Measurements from ENCODE around the gene HINT2. TPM values are rescaled to one million over a fixed set of nuclear protein-coding genes. Genes with fewer than 3 reads are reported as not detected.

Gene HINT2
- total and polyA plus RNA-seq, 2 donors (not counting 1 experiment from before 2014, with no cell fraction given): 31.9 to 33.6 TPM

DNA sequence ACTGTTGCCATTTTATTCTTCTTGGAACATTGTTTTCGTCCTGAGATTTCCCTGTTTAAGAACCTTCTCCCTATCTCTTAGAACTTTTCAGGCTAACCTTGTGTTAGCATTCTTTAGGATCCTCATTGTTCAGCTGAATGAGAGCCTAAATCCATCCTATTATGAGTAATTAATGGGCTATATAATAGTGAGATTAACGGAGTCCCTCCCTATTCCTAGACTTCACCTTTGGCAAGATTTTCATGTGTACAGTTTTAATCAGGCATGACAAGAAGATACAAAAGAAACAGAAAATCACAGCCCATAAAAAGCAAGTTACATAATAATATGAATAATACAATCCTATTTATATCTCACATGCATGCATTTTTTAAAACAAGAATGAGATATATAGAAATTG is 51.7 kb downstream of the HINT2 start:
- no peaks in the 10 kb centered on the region for H3K27me3 ChIP-seq (replicated peaks in 1 of 4; ENCODE audit: control extremely low read depth in 1 of 4, control insufficient read depth in 3 of 4, insufficient read depth in 4 of 4, low read length in 3 of 4)
- peaks cover 0 to 2% (median 0%) of the 10 kb centered on the region in 3 donors for H3K9me3 ChIP-seq (ENCODE audit: control extremely low read depth in 1 of 3, control insufficient read depth in 2 of 3, insufficient read depth in 1 of 3, low read length in 2 of 3)
- no peak for DNase-seq
- H3K4me3 Mint-ChIP-seq: no peak overlapping the region
- H2AFZ ChIP-seq (ENCODE audit: insufficient read depth, low read depth, low read length, poor library complexity, severe bottlenecking): no peak overlapping the region
- peaks cover 46% of the 10 kb centered on the region for H3K4me1 Mint-ChIP-seq
- CTCF ChIA-PET: interaction anchor here (0.7 to 1.8 kb wide), 3 partner anchors 25 to 684 kb away, joined by 3 to 6 read pairs (median 4); partner anchors contain the start of gene FANCG
- H3K9me3 Mint-ChIP-seq (ENCODE audit: insufficient read depth): no peaks in the 10 kb centered on the region
- WGBS (ENCODE audit: insufficient coverage): no CpG with 5 or more reads among the region's 2 CpGs
- no peak overlapping the region for H3K4me2 ChIP-seq (replicated peaks; ENCODE audit: low read depth, low read length, poor library complexity, severe bottlenecking)
- TF ChIP-seq EZH2 (IDR thresholded peaks at IDR 0.05; ENCODE audit: borderline replicate concordance, insufficient read depth, low read depth, low read length, poor library complexity, severe bottlenecking): no peak
- TF ChIP-seq CTCF (IDR thresholded peaks at IDR 0.05): no peak
- no peak overlapping the region for H3K27ac Mint-ChIP-seq
- peaks cover 11 to 13% of the 10 kb centered on the region in 2 donors for H3K4me1 ChIP-seq (ENCODE audit: control insufficient read depth in 2 of 2, insufficient read depth in 2 of 2, low read length in 2 of 2)
- H3K27me3 Mint-ChIP-seq: no peaks in the 10 kb centered on the region
- peaks cover 30% of the 10 kb centered on the region for H4K20me1 ChIP-seq (ENCODE audit: control insufficient read depth, insufficient read depth, low read length, poor library complexity, severe bottlenecking)
- peaks cover 87% of the 10 kb centered on the region for H3K79me2 ChIP-seq (ENCODE audit: control insufficient read depth, insufficient read depth, low read length)
- POLR2A ChIA-PET: no interaction called here
- no peak for ATAC-seq (ENCODE audit: low read depth)
- H3K4me3 ChIP-seq (ENCODE audit: control extremely low read depth in 1 of 5, extremely low read depth in 1 of 5, insufficient read depth in 1 of 5, low read depth in 2 of 5, low read length in 4 of 5): no peak overlapping the region
- H3K27ac ChIP-seq (ENCODE audit: low read length in 2 of 2): no peak overlapping the region
- H3K36me3 ChIP-seq (replicated peaks in 1 of 2; ENCODE audit: control extremely low read depth in 1 of 2, control insufficient read depth in 1 of 2, extremely low read depth in 1 of 2, insufficient read depth in 2 of 2, low read length in 1 of 2): peaks cover 0 to 5% of the 10 kb centered on the region in 2 experiments
- intact Hi-C loops (cut with micrococcal nuclease): no loop called here
- no peak overlapping the region for H3K9ac ChIP-seq (ENCODE audit: low read length)

Small RNA genes within 50 kb of the gene (small RNA-seq; reads per million reads assigned to genes)
- gene HINT2 (ENCODE audit: insufficient read length, low read depth, low replicate concordance): not detected

Other genes starting within 250 kb of the HINT2 start
- 94.1 and 94.6 TPM in 2 replicates for gene TESK1, start 209.8 kb downstream of the HINT2 start, total RNA-seq
- gene TESK1, start 209.8 kb downstream of the HINT2 start, polyA plus RNA-seq: 43.6 and 43.8 TPM in 2 replicates
- gene CD72, start 196.6 kb downstream of the HINT2 start, total RNA-seq: 94.6 and 110 TPM in 2 replicates
- 436 and 651 TPM in 2 replicates for gene CD72, start 196.6 kb downstream of the HINT2 start, polyA plus RNA-seq
- gene SIT1, start 164.1 kb downstream of the HINT2 start, total RNA-seq: 38.5 and 39.5 TPM in 2 replicates
- gene SIT1, start 164.1 kb downstream of the HINT2 start, polyA plus RNA-seq: 26.9 and 37.1 TPM in 2 replicates
- 7,890 and 7,920 TPM in 2 replicates for gene RMRP, start 157.0 kb downstream of the HINT2 start, total RNA-seq
- gene RMRP, start 157.0 kb downstream of the HINT2 start, polyA plus RNA-seq: not detected in 2 replicates
- 33.8 and 41.6 TPM in 2 replicates for gene CCDC107, start 156.8 kb downstream of the HINT2 start, total RNA-seq
- gene CCDC107, start 156.8 kb downstream of the HINT2 start, polyA plus RNA-seq: 22.4 and 22.5 TPM in 2 replicates
- 0.53 and 0.62 TPM in 2 replicates for gene ARHGEF39, start 149.8 kb downstream of the HINT2 start, total RNA-seq
- gene ARHGEF39, start 149.8 kb downstream of the HINT2 start, polyA plus RNA-seq: 0.35 and 0.40 TPM in 2 replicates
- gene CA9, start 141.1 kb downstream of the HINT2 start, total RNA-seq: not detected in 2 replicates
- gene CA9, start 141.1 kb downstream of the HINT2 start, polyA plus RNA-seq: not detected in 2 replicates
- gene TPM2, start 125.1 kb downstream of the HINT2 start, total RNA-seq: 6.0 and 6.3 TPM in 2 replicates
- 2.4 and 9.8 TPM in 2 replicates for gene TPM2, start 125.1 kb downstream of the HINT2 start, polyA plus RNA-seq
- gene TLN1, start 82.8 kb downstream of the HINT2 start, total RNA-seq: 272 and 280 TPM in 2 replicates
- 97.2 and 102 TPM in 2 replicates for gene TLN1, start 82.8 kb downstream of the HINT2 start, polyA plus RNA-seq
- 18.1 and 20.7 TPM in 2 replicates for gene CREB3, start 82.4 kb downstream of the HINT2 start, total RNA-seq
- 12.3 and 14.2 TPM in 2 replicates for gene CREB3, start 82.4 kb downstream of the HINT2 start, polyA plus RNA-seq
- gene GBA2, start 65.8 kb downstream of the HINT2 start, total RNA-seq: 137 and 158 TPM in 2 replicates
- 110 and 114 TPM in 2 replicates for gene GBA2, start 65.8 kb downstream of the HINT2 start, polyA plus RNA-seq
- 42.3 and 44.3 TPM in 2 replicates for gene RGP1, start 65.8 kb downstream of the HINT2 start, total RNA-seq
- 11.4 and 17.6 TPM in 2 replicates for gene RGP1, start 65.8 kb downstream of the HINT2 start, polyA plus RNA-seq
- 3.9 TPM in 2 replicates for gene MSMP, start 60.8 kb downstream of the HINT2 start, total RNA-seq
- 1.6 and 2.3 TPM in 2 replicates for gene MSMP, start 60.8 kb downstream of the HINT2 start, polyA plus RNA-seq
- gene NPR2, start 23.5 kb downstream of the HINT2 start, total RNA-seq: 4.9 and 8.0 TPM in 2 replicates
- 7.6 and 9.2 TPM in 2 replicates for gene NPR2, start 23.5 kb downstream of the HINT2 start, polyA plus RNA-seq
- gene SPAG8, start 2.8 kb downstream of the HINT2 start, total RNA-seq: 5.4 and 5.6 TPM in 2 replicates
- gene SPAG8, start 2.8 kb downstream of the HINT2 start, polyA plus RNA-seq: 1.6 and 2.0 TPM in 2 replicates
- not detected in 2 replicates for gene FAM221B, start 13.7 kb upstream of the HINT2 start, total RNA-seq
- not detected in 2 replicates for gene FAM221B, start 13.7 kb upstream of the HINT2 start, polyA plus RNA-seq
- 13.6 and 14.5 TPM in 2 replicates for gene TMEM8B, start 14.2 kb upstream of the HINT2 start, total RNA-seq
- 10.5 and 12.2 TPM in 2 replicates for gene TMEM8B, start 14.2 kb upstream of the HINT2 start, polyA plus RNA-seq
- not detected in 2 replicates for gene OR13J1, start 55.4 kb upstream of the HINT2 start, total RNA-seq
- gene OR13J1, start 55.4 kb upstream of the HINT2 start, polyA plus RNA-seq: not detected in 2 replicates
- gene HRCT1, start 91.2 kb upstream of the HINT2 start, total RNA-seq: not detected in 2 replicates
- gene HRCT1, start 91.2 kb upstream of the HINT2 start, polyA plus RNA-seq: not detected in 2 replicates
- gene SPAAR, start 94.4 kb upstream of the HINT2 start, total RNA-seq: not detected in 2 replicates
- not detected in 2 replicates for gene SPAAR, start 94.4 kb upstream of the HINT2 start, polyA plus RNA-seq
- not detected in 2 replicates for gene OR2S2, start 143.1 kb upstream of the HINT2 start, total RNA-seq
- gene OR2S2, start 143.1 kb upstream of the HINT2 start, polyA plus RNA-seq: 0.17 TPM in 1 of 2 replicates, not detected in the other
- 7.7 and 7.9 TPM in 2 replicates for gene RECK, start 221.9 kb upstream of the HINT2 start, total RNA-seq
- gene RECK, start 221.9 kb upstream of the HINT2 start, polyA plus RNA-seq: 4.9 and 5.6 TPM in 2 replicates

All from B cell (primary cell).